ENCODE data around the gene SCYGR8.

DNA sequence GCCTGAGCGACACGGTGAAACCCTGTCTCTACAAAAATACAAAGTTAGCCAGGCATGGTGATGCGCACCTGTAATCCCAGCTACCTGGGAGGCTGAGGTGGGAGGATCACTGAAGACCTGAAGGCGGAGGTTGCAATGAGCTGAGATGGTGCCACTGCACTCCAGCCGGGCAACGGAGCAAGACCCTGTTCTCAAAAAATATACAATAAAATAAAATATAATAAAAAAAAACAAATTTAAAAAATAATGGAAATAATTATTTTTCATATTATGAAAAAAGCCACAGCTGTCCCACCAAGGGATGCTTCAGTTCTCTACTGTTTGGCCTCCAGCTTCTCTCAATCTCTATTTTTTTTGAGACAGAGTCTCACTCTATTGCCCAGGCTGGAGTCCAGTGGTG, 38.3 kb upstream of the SCYGR8 start:
- TF ChIP-seq, protein P1, sequence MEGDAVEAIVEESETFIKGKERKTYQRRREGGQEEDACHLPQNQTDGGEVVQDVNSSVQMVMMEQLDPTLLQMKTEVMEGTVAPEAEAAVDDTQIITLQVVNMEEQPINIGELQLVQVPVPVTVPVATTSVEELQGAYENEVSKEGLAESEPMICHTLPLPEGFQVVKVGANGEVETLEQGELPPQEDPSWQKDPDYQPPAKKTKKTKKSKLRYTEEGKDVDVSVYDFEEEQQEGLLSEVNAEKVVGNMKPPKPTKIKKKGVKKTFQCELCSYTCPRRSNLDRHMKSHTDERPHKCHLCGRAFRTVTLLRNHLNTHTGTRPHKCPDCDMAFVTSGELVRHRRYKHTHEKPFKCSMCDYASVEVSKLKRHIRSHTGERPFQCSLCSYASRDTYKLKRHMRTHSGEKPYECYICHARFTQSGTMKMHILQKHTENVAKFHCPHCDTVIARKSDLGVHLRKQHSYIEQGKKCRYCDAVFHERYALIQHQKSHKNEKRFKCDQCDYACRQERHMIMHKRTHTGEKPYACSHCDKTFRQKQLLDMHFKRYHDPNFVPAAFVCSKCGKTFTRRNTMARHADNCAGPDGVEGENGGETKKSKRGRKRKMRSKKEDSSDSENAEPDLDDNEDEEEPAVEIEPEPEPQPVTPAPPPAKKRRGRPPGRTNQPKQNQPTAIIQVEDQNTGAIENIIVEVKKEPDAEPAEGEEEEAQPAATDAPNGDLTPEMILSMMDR (IDR thresholded peaks at IDR 0.05), result no peak
- no peak for TF ChIP-seq POLR2A (IDR thresholded peaks at IDR 0.05)
